NCI-H1436 treated with DMSO at 0.1 percent for 48 hours (cell line): ENCODE results near the gene SLCO6A1.

Experiments
- DNase-seq: peaks from one replicate; lab custom pipeline; 2025; lab: John Stamatoyannopoulos, UW

Gene SLCO6A1

GRCh38 chr5:102453716-102454115 is 45.1 kb downstream of the SLCO6A1 start:
- DNase-seq = no peak

- DNase-seq = no peak
These were observed 47.7 kb downstream of the SLCO6A1 start for GRCh38 chr5:102451082-102451481.

- no peak for DNase-seq
These were observed 48.3 kb downstream of the SLCO6A1 start for GRCh38 chr5:102450313-102450990.

- DNase-seq = no peak
These were observed 65.3 kb downstream of the SLCO6A1 start for GRCh38 chr5:102433473-102433872.

GRCh38 chr5:102421647-102422046 is 77.2 kb downstream of the SLCO6A1 start:
- DNase-seq = no peak

- DNase-seq = no peak
These were observed 80.3 kb downstream of the SLCO6A1 start for GRCh38 chr5:102418531-102418930.

- DNase-seq = no peak
These were observed 84.4 kb downstream of the SLCO6A1 start for GRCh38 chr5:102414448-102414847.

GRCh38 chr5:102388235-102388634 is 110.6 kb downstream of the SLCO6A1 start:
- no peak for DNase-seq

GRCh38 chr5:102385365-102385764 is 113.4 kb downstream of the SLCO6A1 start:
- DNase-seq = no peak

- DNase-seq = no peak
These were observed 118.6 kb downstream of the SLCO6A1 start for GRCh38 chr5:102380174-102380573.

GRCh38 chr5:102375876-102376275 is 122.9 kb downstream of the SLCO6A1 start:
- no peak for DNase-seq

GRCh38 chr5:102375272-102375671 is 123.5 kb downstream of the SLCO6A1 start:
- no peak for DNase-seq

- no peak for DNase-seq
These were observed 130.4 kb downstream of the SLCO6A1 start for GRCh38 chr5:102368392-102368791.

- no peak for DNase-seq
These were observed 157.0 kb downstream of the SLCO6A1 start for GRCh38 chr5:102341681-102342288.

GRCh38 chr5:102324714-102325113 is 174.1 kb downstream of the SLCO6A1 start:
- DNase-seq = no peak
